ENCODE results near the gene USP12.

GRCh38 chr13:27081893-27082679 lies 89.5 kb downstream of the USP12 start:
- TF ChIP-seq REST (IDR thresholded peaks at IDR 0.05; ENCODE audit: insufficient read depth in 1 of 2, low read depth in 2 of 2, low read length in 2 of 2) = no peak
- TF ChIP-seq POLR2AphosphoS5 (IDR thresholded peaks at IDR 0.05; ENCODE audit: low read depth, low read length) = no peak
- TF ChIP-seq TAF1 (IDR thresholded peaks at IDR 0.05; ENCODE audit: borderline replicate concordance, insufficient read depth, low read length) = no peak
